Measurements from ENCODE around the gene NACC2.

- no peak for TF ChIP-seq CTCF (IDR thresholded peaks at IDR 0.05)
- no peak for TF ChIP-seq EP300 (IDR thresholded peaks at IDR 0.05; ENCODE audit: low read depth)
Observed at GRCh38 chr9:136026266-136026942, 68.7 kb downstream of the NACC2 start.
